DND-41 (cell line): ENCODE results near the gene OR51I2.

Experiments
- ATAC-seq: fragments of 200-7000 bp; cut with Tn5 transposase; 3 replicates; pipeline ENCODE4 v1.9.1; 2021; ENCODE audit warnings: low read depth; ENCODE audit not compliant: insufficient read depth
- DNase-seq: peaks from one replicate; pipeline ENCODE4 v3.0.0-alpha.2; 2020
- H2AFZ ChIP-seq: 2 replicates; pipeline ENCODE4 v1.6.0; 2012; ENCODE audit warnings: low read depth, low read length
- H3K27ac ChIP-seq: 2 replicates; pipeline ENCODE4 v1.5.1; 2012; ENCODE audit warnings: low read length, inconsistent platforms
- H3K27me3 ChIP-seq: fragments of 200-600 bp; sonication (generic); 2 replicates; pipeline ENCODE4 v1.6.0; 2012; ENCODE audit warnings: low read length, mild to moderate bottlenecking, inconsistent platforms; ENCODE audit not compliant: insufficient read depth, poor library complexity
- H3K36me3 ChIP-seq: 2 replicates; pipeline ENCODE4 v1.5.1; 2012; ENCODE audit warnings: low read length, inconsistent platforms; ENCODE audit not compliant: insufficient read depth
- H3K4me1 ChIP-seq: 2 replicates; pipeline ENCODE4 v1.5.1; 2012; ENCODE audit warnings: mild to moderate bottlenecking, low read length; ENCODE audit not compliant: insufficient read depth
- H3K4me2 ChIP-seq: 2 replicates; pipeline ENCODE4 v1.6.0; 2012; ENCODE audit warnings: mild to moderate bottlenecking, moderate library complexity, low read length, inconsistent platforms; ENCODE audit not compliant: insufficient read depth
- H3K4me3 ChIP-seq, 2 experiments: fragments of 200-600 bp in 1 of 2; shearing (Covaris generic) in 1 of 2; 2 replicates each; pipeline ENCODE4 v1.5.1; 2012 to 2016; ENCODE audit warnings: inconsistent platforms in 2 of 2, low read length in 2 of 2, mild to moderate bottlenecking in 2 of 2, low read depth in 1 of 2, moderate library complexity in 1 of 2
- H3K79me2 ChIP-seq: 2 replicates; pipeline ENCODE4 v1.6.0; 2012; ENCODE audit warnings: low read length, inconsistent platforms; ENCODE audit not compliant: insufficient read depth
- H3K9ac ChIP-seq: 2 replicates; pipeline ENCODE4 v1.6.0; 2012; ENCODE audit warnings: low read depth, mild to moderate bottlenecking, inconsistent platforms, low read length, moderate library complexity
- H3K9me3 ChIP-seq: 2 replicates; pipeline ENCODE4 v1.5.1; 2012; ENCODE audit warnings: low read length, moderate library complexity, mild to moderate bottlenecking, inconsistent platforms; ENCODE audit not compliant: insufficient read depth, severe bottlenecking
- H4K20me1 ChIP-seq: 2 replicates; pipeline ENCODE4 v1.6.0; 2012; ENCODE audit warnings: low read length; ENCODE audit not compliant: insufficient read depth
- CTCF ChIP-seq: IDR thresholded peaks from 2 replicates; pipeline ENCODE4 v1.5.1; 2012; ENCODE audit warnings: borderline replicate concordance, low read length, moderate library complexity, mild to moderate bottlenecking; ENCODE audit not compliant: poor library complexity, severe bottlenecking; ENCODE audit errors: extremely low read depth
- EZH2 ChIP-seq: IDR thresholded peaks from 3 replicates; pipeline ENCODE4 v1.6.1; 2012; ENCODE audit warnings: borderline replicate concordance, low read depth, mild to moderate bottlenecking, moderate library complexity, low read length, inconsistent platforms; ENCODE audit not compliant: severe bottlenecking

Gene OR51I2

DNA sequence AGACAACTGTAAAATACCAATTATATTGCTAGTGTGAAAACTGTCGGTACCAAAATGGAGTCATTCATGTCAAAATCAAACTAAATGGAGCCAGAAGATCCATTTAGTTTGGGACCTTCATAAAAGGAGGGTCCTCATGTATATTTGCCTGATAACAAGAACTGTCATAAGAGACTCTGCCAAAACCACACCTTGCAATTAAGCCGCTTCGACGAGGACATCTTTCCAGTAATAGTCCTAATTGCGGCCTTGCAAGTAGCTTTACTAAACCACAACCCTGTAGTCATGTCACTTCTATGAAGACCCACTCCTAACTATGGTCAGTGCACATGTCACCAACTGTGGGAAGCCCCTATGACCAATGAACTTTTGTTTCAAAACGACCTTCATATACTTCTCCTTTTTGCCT lies 51.3 kb downstream of the OR51I2 start:
- Histone ChIP-seq H3K4me3 (no peak overlapping the region), H4K20me1 (no peaks in the 10 kb centered on the region), H3K4me2 (no peak overlapping the region), H2AFZ (no peak overlapping the region), H3K9me3 (no peaks in the 10 kb centered on the region), H3K27me3 (peaks cover 11% of the 10 kb centered on the region), H3K36me3 (no peaks in the 10 kb centered on the region), H3K9ac (no peak overlapping the region), H3K79me2 (no peaks in the 10 kb centered on the region), H3K4me1 (no peaks in the 10 kb centered on the region), H3K27ac (no peak overlapping the region)
- DNase-seq = no peak
- no peak for ATAC-seq
- no peak for TF ChIP-seq CTCF
- TF ChIP-seq EZH2 = no peak

GRCh38 chr11:5504403-5504921 lies 55.3 kb downstream of the OR51I2 start:
- H3K27me3 ChIP-seq = peaks cover 14% of the 10 kb centered on the region
- H3K27ac ChIP-seq = no peak overlapping the region
- H3K36me3 ChIP-seq = no peaks in the 10 kb centered on the region
- no peak for ATAC-seq
- no peak overlapping the region for H3K4me3 ChIP-seq
- H3K9me3 ChIP-seq = no peaks in the 10 kb centered on the region
- H2AFZ ChIP-seq = no peak overlapping the region
- H3K4me2 ChIP-seq = no peak overlapping the region
- TF ChIP-seq CTCF (no peak), EZH2 (no peak)
- no peaks in the 10 kb centered on the region for H3K4me1 ChIP-seq
- no peaks in the 10 kb centered on the region for H3K79me2 ChIP-seq
- no peak for DNase-seq
- H4K20me1 ChIP-seq = no peaks in the 10 kb centered on the region
- no peak overlapping the region for H3K9ac ChIP-seq

- ATAC-seq = no peak
- Histone ChIP-seq H4K20me1 (no peaks in the 10 kb centered on the region), H3K27me3 (peaks cover 17% of the 10 kb centered on the region), H3K4me2 (no peak overlapping the region), H3K4me3 (no peak overlapping the region), H3K36me3 (no peaks in the 10 kb centered on the region), H3K27ac (no peak overlapping the region), H2AFZ (no peak overlapping the region), H3K9me3 (no peaks in the 10 kb centered on the region), H3K4me1 (no peaks in the 10 kb centered on the region), H3K79me2 (no peaks in the 10 kb centered on the region), H3K9ac (no peak overlapping the region)
- no peak for DNase-seq
- TF ChIP-seq EZH2 (no peak), CTCF (no peak)
Measured at GRCh38 chr11:5505363-5506048, 56.4 kb downstream of the OR51I2 start.
